Heart left ventricle (tissue), 16 donors: Measurements from ENCODE around the gene GABRR1. TPM values are rescaled to one million over a fixed set of nuclear protein-coding genes. Genes with fewer than 3 reads are reported as not detected.

Experiments used
- ATAC-seq, 4 donors: fragments of 200-7000 bp; cut with Tn5 transposase; one replicate each; pipeline ENCODE4 v1.9.1; 2020 to 2022; ENCODE audit warnings: moderate library complexity in 4 of 4, mild to moderate bottlenecking in 3 of 4, moderate number of reproducible peaks in 1 of 4
- DNase-seq, 5 donors: peaks; one replicate each; pipeline ENCODE4 v3.0.0-alpha.2; 2020
- H3K27ac ChIP-seq, 12 donors: fragments of 200-600 bp; sonication (generic) in 4 of 12; one replicate each; pipeline versions ENCODE4 v1.5.0 to v1.8.0; 2016 to 2022; ENCODE audit warnings: mild to moderate bottlenecking in 2 of 12
- H3K27me3 ChIP-seq, 9 donors: fragments of 200-600 bp; sonication (generic) in 2 of 9; one replicate each; pipeline versions ENCODE4 v1.5.1 to v1.8.0; 2016 to 2022; ENCODE audit warnings: mild to moderate bottlenecking in 3 of 9
- H3K36me3 ChIP-seq, 9 donors: fragments of 200-600 bp; sonication (generic) in 2 of 9; one replicate each; pipeline versions ENCODE4 v1.5.0 to v1.8.0; 2018 to 2022; ENCODE audit warnings: mild to moderate bottlenecking in 2 of 9
- H3K4me1 ChIP-seq, 12 donors: fragments of 200-600 bp; sonication (generic) in 4 of 12; one replicate each; pipeline versions ENCODE4 v1.5.0 to v1.8.0; 2016 to 2022; ENCODE audit warnings: mild to moderate bottlenecking in 3 of 12
- H3K4me3 ChIP-seq, 12 donors: fragments of 200-600 bp; sonication (generic) in 4 of 12; one replicate each; pipeline versions ENCODE4 v1.5.0 to v1.8.0; 2017 to 2022; ENCODE audit warnings: mild to moderate bottlenecking in 9 of 12, moderate library complexity in 4 of 12
- H3K9me3 ChIP-seq, 12 donors: fragments of 200-600 bp; sonication (generic) in 4 of 12; one replicate each; pipeline versions ENCODE4 v1.5.0 to v1.8.0; 2016 to 2022; ENCODE audit warnings: mild to moderate bottlenecking in 1 of 12
- POLR2A ChIP-seq, 2 donors: fragments of 450-650 bp; IDR thresholded peaks; one replicate each; pipeline ENCODE4 v1.6.1; 2017; ENCODE audit warnings: antibody characterized with exemption in 2 of 2, mild to moderate bottlenecking in 2 of 2, moderate library complexity in 2 of 2
- WGBS, 4 donors: extraction: QIAGEN DNeasy Blood & Tissue Kit in 2 of 4; methylation state at CpG; one replicate each; pipeline versions ENCODE4 v1.1.5 to v1.1.7; 2013 to 2018; 5-methylcytosine and 5-hydroxymethylcytosine counted together
- intact Hi-C, 10 donors: fragments of 100-400 bp; cut with DNase I; formaldehyde crosslinking; loops; one replicate each; pipeline versions ENCODE4 v1.11.1 to v1.14.2; 2022
- polyA plus RNA-seq, 2 donors: library from polyadenylated mRNA; stranded (reverse); fragments of 200-250 nt; gene quantifications; one replicate each; pipeline ENCODE4 v1.2.3, GENCODE V29; 2013
- total RNA-seq, 9 donors: library from RNA; depleted of rRNA in 2 of 9; stranded (reverse); fragments of >200 nt in 2 of 9; fragmentation: NEBNext Ultra II Directional in 3 of 9; extraction: Animal tissue kit (Norgen Biotek cat#: 25700) in 3 of 9; gene quantifications; one replicate each; pipeline versions ENCODE4 v1.1.0 to v1.2.4, GENCODE V29; 2016 to 2023
- TF ChIP-seq, protein P1 (sequence below), 12 donors: fragments of 200-600 bp; sonication (generic) in 4 of 12; IDR thresholded peaks; one replicate each; pipeline versions ENCODE4 v1.5.0 to v1.8.0; 2018 to 2022; ENCODE audit warnings: antibody characterized with exemption in 12 of 12, mild to moderate bottlenecking in 5 of 12
- donor health status: ischemic (EF 13 %, LVEDD 7.1; RV severe dilation, severe dysfunction).
- donor health status: healthy with polysubstance abuse.
- donor health status: DM: no; HTN: yes; CAD: no.
- donor health status: DM: no; HTN: no; CAD: no.
- donor health status: ischemic (EF 25% LVEDD 6.9; RV normal size, moderate dysfunction).
- donor health status: ischemic (EF 25% LVEDD 5.7; RV mildly dilated, moderate dysfunction).
- donor health status: healthy.
- donor health status: DM: yes; HTN: yes; CAD: no.
- donor health status: ischemic (EF 35%, LVEDD 5.7; RV mildly dilated, moderate dysfunction).
- donor health status: nonischemic (EF 11% LVEDD 7.7; RV severe dilation, severe dysfunction).
- donor health status: DM: yes; HTN: yes; CAD: no.
- donor health status: PGD.
- donor health status: ischemic (EF 29% LVEDD 5.4; RV normal size, mild dysfunction).
- donor health status: nonischemic (EF 23%, LVEDD 6.1; RV moderate dilation, normal function).

The GABRR1 gene
- total and polyA plus RNA-seq, 11 donors, result not detected

DNA sequence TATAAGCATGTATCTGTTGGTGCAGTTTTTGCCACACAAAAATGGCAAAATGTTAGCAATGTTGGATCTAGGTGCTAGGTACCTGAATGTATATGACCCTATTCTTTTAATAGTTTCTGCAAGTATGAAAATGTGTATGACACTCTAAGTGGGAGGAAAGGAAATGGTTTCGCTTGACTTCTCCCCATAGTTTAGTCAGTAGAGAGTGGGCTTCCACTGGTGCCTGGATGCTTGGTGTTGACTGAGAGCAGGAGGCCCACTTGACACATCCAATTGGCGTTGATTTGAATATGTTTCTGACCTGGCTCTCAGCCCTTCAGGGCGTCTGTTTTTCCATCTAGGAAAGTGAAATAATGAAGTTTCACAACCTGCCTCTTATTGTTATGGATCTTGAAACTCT lies 41.8 kb upstream of the GABRR1 start:
- no peaks in the 10 kb centered on the region for H3K36me3 ChIP-seq
- ATAC-seq, result no peak
- no peak overlapping the region for H3K4me3 ChIP-seq
- DNase-seq, result no peak
- no peaks in the 10 kb centered on the region for H3K9me3 ChIP-seq
- TF ChIP-seq POLR2A (IDR thresholded peaks at IDR 0.05), result no peak
- TF ChIP-seq, protein P1, sequence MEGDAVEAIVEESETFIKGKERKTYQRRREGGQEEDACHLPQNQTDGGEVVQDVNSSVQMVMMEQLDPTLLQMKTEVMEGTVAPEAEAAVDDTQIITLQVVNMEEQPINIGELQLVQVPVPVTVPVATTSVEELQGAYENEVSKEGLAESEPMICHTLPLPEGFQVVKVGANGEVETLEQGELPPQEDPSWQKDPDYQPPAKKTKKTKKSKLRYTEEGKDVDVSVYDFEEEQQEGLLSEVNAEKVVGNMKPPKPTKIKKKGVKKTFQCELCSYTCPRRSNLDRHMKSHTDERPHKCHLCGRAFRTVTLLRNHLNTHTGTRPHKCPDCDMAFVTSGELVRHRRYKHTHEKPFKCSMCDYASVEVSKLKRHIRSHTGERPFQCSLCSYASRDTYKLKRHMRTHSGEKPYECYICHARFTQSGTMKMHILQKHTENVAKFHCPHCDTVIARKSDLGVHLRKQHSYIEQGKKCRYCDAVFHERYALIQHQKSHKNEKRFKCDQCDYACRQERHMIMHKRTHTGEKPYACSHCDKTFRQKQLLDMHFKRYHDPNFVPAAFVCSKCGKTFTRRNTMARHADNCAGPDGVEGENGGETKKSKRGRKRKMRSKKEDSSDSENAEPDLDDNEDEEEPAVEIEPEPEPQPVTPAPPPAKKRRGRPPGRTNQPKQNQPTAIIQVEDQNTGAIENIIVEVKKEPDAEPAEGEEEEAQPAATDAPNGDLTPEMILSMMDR (IDR thresholded peaks at IDR 0.05), result no peak
- no peaks in the 10 kb centered on the region for H3K27me3 ChIP-seq
- intact Hi-C loops, result no loop called here
- 68 to 78% (median 73%) methylated on average over 3 of the region's 3 CpGs for WGBS, 4 donors
- peaks cover 0 to 11% (median 0%) of the 10 kb centered on the region in 12 donors for H3K4me1 ChIP-seq
- H3K27ac ChIP-seq, result no peak overlapping the region

DNA sequence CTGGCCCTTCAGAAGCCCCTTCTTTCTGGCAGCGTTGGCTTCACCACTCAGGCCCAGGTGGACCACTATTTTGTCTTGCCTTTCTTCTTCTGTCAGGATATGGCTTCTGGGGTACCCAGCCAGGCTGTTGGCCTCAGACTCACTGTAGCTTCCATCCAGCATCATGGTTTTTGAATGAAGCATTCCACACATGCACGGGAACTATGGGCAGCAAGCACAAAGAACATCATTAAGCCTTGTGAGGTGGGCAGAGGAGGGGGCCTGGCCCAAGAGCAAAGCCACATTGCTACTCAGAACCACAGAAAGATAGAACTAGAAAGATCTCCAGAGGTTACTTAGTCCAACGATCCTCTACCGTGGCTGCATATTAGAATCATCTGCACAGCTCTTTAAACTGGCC lies 40.6 kb upstream of the GABRR1 start:
- no peaks in the 10 kb centered on the region for H3K36me3 ChIP-seq
- TF ChIP-seq, protein P1 (IDR thresholded peaks at IDR 0.05), result no peak
- no peak for TF ChIP-seq POLR2A (IDR thresholded peaks at IDR 0.05)

DNA sequence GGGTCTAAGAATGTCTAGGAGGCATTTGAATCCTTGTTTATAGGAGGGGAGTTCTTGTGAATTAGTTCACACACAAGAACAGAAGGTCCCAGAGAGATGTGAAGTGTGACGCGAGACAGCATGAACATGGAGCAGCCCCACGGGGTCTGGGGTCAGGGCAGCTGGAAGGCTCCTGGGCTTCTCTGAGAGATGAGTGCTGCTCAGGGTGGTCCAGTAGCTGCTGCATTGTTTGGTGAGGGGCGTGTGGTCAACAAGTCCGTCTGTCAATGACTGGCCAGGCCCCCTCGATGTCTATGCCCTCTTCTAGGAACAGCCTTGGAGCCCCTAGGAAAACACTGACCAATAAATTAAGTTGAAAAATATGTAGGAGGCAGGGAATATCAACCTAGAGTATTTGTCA lies 40.2 kb upstream of the GABRR1 start:
- no peak overlapping the region for H3K4me3 ChIP-seq
- no peak overlapping the region for H3K27ac ChIP-seq
- peaks cover 0 to 11% (median 0%) of the 10 kb centered on the region in 12 donors for H3K4me1 ChIP-seq
- H3K9me3 ChIP-seq, result no peaks in the 10 kb centered on the region
- no peak for DNase-seq
- 92 to 95% (median 94%) methylated on average over 6 of the region's 6 CpGs for WGBS, 4 donors
- TF ChIP-seq, protein P1 (IDR thresholded peaks at IDR 0.05), result no peak
- intact Hi-C loops, result no loop called here
- no peaks in the 10 kb centered on the region for H3K36me3 ChIP-seq
- ATAC-seq, result no peak
- no peaks in the 10 kb centered on the region for H3K27me3 ChIP-seq

More for the DNA sequence above, 40.6 kb upstream of the GABRR1 start:
- H3K27me3 ChIP-seq, result no peaks in the 10 kb centered on the region
- intact Hi-C loops, result no loop called here
- DNase-seq (no peak), ATAC-seq (no peak)
- 85 to 87% (median 86%) methylated on average over 4 of the region's 4 CpGs for WGBS, 4 donors
- no peaks in the 10 kb centered on the region for H3K9me3 ChIP-seq
- peaks cover 0 to 11% (median 0%) of the 10 kb centered on the region in 12 donors for H3K4me1 ChIP-seq
- H3K27ac ChIP-seq, result no peak overlapping the region
- H3K4me3 ChIP-seq, result no peak overlapping the region

DNA sequence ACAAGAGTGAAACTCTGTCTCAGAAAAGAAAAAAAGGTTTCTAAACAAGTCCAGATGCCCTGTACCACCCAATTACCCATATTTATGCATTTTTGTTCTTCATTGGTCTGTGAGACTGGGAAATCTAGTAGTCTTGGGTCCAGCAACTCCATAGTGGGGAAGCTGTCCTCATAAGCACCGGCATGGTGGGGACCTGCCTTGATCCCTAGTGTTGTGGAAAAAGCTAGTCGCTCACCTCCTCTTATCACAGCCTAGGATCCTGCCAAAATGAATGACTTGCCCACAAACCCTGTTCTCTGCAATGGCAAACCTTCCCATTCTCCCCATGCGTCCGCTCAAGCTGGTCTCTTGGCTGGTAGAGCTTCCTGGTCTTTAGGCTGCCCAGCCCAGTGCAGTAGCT lies 38.3 kb upstream of the GABRR1 start:
- Histone ChIP-seq H3K9me3 (no peaks in the 10 kb centered on the region), H3K36me3 (no peaks in the 10 kb centered on the region), H3K27ac (no peak overlapping the region), H3K4me3 (no peak overlapping the region), H3K27me3 (no peaks in the 10 kb centered on the region), H3K4me1 (peaks cover 0 to 5% (median 0%) of the 10 kb centered on the region in 12 donors)
- intact Hi-C loops, result no loop called here
- WGBS, 4 donors, result 95 to 97% (median 96%) methylated on average over 4 of the region's 4 CpGs
- DNase-seq (no peak), ATAC-seq (no peak)
- TF ChIP-seq, protein P1 (IDR thresholded peaks at IDR 0.05), result no peak
- TF ChIP-seq POLR2A (IDR thresholded peaks at IDR 0.05), result no peak
